Suppressor macrophage (primary cell): ENCODE results near the gene ONECUT2.
"Not testable (repeated sequence)": the region's sequence is repeated elsewhere in the genome, so short reads cannot be mapped to it uniquely, and the experiment has no call there.

ENCODE experiments used
- DNase-seq, 4 experiments: peaks; one replicate each; pipeline ENCODE4 v3.0.0-alpha.2; 2020 to 2022

Gene ONECUT2

GRCh38 chr18:57446322-57446721, 11.1 kb downstream of the ONECUT2 start:
- peak in 1 of 4 experiments; percentile 34 for DNase-seq

DNA sequence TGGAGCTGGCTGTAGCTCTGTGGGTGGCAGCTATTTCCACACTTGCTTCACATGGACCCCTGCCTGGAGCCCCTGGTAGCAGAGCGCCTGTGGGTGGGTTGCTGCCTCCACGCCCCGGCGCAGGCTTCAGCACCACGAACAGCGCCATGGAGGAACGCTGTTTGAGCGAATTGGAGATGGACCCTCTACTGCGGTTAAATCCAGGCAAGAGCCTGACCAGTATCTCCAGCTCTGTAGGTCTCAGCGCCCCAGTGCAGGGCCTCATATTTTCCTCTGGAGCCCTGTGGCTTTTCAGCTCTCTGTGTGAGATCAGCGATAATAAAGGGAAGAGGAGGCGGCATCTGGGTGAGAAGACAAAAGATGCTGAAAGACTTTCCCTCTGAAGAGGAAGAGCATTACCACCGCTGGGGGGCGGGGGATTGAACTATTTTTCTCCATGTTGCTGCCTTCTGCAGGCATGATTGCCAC, 12.0 kb downstream of the ONECUT2 start:
- peak; percentile 25 to 57 (median 39) for DNase-seq

GRCh38 chr18:57455576-57456129, 20.5 kb downstream of the ONECUT2 start:
- DNase-seq = no peak

DNA sequence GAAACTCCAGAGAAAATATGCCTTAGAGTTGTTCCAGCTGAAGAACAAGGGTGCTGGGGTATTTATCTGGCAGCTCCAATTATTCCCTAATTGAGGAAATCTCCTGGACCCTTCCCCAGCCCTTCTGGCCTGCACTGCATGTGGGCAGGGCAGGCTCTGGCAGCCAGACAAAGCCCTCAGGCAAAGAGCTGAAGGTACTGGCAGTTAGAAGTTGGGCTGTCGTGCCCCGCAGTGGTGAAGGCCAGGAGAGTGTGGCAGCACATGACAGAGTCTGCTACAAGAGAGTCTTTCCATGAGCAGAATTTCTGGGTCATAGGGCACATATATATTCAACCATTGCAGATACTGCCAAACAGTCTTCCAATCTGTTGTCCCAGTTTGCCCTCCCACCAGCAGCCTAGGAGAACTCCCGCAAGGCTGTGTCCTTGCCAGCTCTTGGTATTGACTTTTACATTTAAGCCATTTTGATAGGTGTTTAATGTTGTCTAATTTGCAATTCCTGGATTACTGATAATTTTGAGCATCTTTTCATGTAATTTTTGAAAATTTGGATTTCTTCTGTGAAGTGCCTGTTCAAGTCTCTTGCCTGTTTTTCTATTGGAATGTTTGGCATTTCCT, 26.6 kb downstream of the ONECUT2 start:
- no peak for DNase-seq

- no peak for DNase-seq
These were observed 31.1 kb downstream of the ONECUT2 start for GRCh38 chr18:57466307-57466706.

- no peak for DNase-seq
These were observed 31.7 kb downstream of the ONECUT2 start for GRCh38 chr18:57466745-57467409.

GRCh38 chr18:57469884-57470283, 34.7 kb downstream of the ONECUT2 start:
- DNase-seq = no peak

- no peak for DNase-seq
These were observed 40.2 kb downstream of the ONECUT2 start for GRCh38 chr18:57475408-57475807.

- DNase-seq = peak in 3 of 4 experiments; percentile 3 to 27 (median 18)
These were observed 40.7 kb downstream of the ONECUT2 start for GRCh38 chr18:57475903-57476302.

DNA sequence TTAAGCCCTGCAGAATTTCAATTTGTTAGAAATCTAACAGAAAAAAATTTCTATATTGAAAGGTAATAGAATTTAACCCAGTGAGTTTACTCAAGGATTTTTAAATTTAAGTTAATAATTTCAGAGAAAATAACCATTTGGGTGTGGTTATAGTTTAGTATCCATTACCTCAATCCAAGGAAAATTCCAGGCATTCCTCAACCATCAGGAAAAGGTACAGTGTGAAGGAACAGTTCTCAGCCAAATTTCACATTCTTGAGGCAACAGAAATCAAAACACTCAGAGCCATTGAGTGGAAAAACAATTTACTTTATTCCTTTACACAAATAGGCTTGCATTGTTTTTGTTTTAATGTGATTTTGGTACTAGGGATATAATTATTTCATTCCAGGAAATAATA, 45.6 kb downstream of the ONECUT2 start:
- DNase-seq = no peak

DNA sequence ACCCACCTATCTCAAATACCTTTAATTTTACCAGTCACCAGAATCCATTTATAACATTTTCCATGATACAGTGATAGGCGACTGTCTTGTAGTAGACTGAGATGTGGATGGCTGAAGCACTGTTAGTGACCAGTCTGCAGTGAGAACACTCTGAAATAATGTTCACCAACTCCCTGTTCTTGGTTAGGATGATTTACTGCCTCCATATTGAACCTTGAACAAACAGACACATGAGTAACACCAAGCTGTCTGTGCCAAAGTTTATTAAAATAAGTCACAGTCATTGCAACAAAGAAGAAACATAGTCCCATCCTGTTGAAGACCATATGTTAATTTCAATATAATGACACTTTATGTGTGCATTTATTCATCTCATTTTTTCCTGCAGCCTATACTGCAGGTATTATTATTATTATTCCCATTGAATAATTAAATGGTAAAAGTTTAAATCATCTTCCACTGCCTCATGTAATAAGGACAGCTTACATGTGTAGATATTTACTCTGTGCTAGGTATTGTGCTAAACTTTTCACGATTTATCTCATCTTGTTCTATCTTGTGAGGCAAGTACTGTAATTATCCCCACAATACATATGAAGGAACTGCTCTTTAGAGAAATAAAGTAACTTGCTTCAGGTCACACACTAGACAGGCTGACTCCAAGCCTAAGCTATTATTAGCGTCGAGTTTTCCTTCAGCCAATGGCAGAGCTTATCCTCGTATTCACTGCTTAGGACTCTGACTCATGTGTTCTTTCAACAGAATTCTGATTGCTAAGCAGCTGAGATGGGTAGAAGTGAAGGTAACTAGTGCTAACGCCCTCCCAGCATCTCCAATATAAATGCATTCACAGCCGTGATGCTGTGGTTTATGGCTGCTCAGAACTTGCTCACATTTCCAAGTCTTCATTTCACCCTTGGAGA, 62.5 kb downstream of the ONECUT2 start:
- DNase-seq = no peak

- DNase-seq = no peak
These were observed 63.6 kb downstream of the ONECUT2 start for GRCh38 chr18:57498682-57499256.

- DNase-seq = no peak
These were observed 67.5 kb downstream of the ONECUT2 start for GRCh38 chr18:57502624-57503023.

DNA sequence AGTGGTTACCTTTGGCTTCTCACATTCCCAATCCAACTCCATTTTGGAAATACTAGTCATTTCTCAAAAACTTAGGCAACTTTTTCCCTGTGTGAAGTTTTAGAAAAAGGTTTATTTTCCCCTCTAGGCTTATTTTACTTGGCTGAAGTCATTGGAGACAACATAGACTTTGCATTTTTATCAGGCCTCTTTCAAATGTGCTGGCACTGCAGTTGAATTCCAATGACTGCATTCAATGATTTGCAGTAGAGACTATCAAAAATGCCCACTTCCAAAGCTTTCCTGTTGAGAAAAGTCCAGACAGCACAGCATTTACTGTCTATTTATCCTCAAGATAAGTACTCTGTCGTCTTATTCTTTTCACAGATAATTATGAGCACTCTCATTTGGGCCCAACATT, 70.1 kb downstream of the ONECUT2 start:
- no peak for DNase-seq

DNA sequence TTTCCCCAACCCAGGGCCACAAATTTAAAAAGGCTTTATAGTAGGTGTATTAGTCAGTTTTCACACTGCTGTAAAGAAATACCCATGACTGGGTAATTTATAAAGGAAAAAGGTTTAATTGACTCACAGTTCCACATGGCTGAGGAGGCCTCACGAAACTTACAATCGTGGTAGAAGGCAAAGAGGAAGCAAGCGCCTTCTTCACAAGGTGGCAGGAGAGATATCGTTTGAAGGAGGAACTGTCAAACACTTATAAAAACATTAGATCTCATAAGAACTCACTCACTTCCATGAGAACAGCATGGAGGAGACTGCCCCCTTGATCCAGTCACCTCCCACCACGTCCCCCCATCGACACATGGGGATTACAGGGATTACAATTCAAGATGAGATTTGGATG, 80.9 kb downstream of the ONECUT2 start:
- DNase-seq = no peak

- no peak for DNase-seq
These were observed 83.4 kb downstream of the ONECUT2 start for GRCh38 chr18:57518533-57518932.

GRCh38 chr18:57519668-57520424, 84.7 kb downstream of the ONECUT2 start:
- DNase-seq = no peak

GRCh38 chr18:57522348-57522747, 87.2 kb downstream of the ONECUT2 start:
- DNase-seq = not testable (repeated sequence)

- DNase-seq = peak; percentile 78 to 93 (median 88)
These were observed 88.2 kb downstream of the ONECUT2 start for GRCh38 chr18:57523171-57523956.

DNA sequence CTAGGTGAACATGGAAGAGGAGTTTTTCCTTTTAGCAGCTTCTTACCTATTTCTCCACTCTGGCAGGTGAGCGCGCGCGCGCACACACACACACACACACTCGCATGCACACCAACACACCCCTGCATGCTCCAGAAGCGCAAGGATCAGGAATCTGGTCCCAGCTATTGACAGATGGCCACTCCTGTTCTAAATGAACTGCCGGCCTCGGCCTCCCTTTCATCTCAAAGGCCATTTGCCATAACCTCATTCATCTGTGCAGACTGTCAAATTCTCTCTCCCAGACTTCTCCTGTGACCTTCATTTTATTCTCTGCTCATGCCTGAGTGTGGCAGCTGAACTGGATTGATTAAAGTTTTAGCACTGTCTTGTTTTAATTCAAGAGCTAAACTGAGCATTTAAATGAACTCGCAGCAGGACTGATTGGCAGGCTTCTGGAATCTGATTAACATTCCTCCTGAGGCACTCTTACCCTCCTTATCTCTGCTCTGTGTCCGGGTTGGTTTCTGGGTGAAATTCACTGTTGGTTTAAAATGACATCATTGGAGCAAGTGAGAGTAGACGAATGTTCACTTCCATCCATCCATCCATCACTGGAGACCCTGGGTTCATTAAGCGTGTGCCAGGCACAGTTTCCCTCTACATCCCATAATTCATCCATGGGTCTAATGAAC, 92.5 kb downstream of the ONECUT2 start:
- DNase-seq = no peak
